Right renal pelvis (tissue), 4 donors: Measurements from ENCODE around the gene LTBP2. TPM values are rescaled to one million over a fixed set of nuclear protein-coding genes. Genes with fewer than 3 reads are reported as not detected.

ENCODE experiments used
- DNase-seq, 4 donors: peaks; one replicate each; pipeline ENCODE4 v3.0.0-alpha.2; 2013; ENCODE audit warnings: low read depth in 4 of 4, low spot score in 3 of 4, missing footprints in 1 of 4
- polyA plus RNA-seq, 4 donors: library from polyadenylated mRNA; unstranded; fragments of 120-200 nt; gene quantifications; one replicate each; pipeline ENCODE4 v1.2.1, GENCODE V29; 2013; ENCODE audit not compliant: insufficient read length in 4 of 4

Gene LTBP2
- polyA plus RNA-seq, 4 donors, result 3.3 to 7.4 (median 4.3) TPM

- no peak for DNase-seq
Measured at GRCh38 chr14:74614508-74615495, 2.8 kb upstream of the LTBP2 start.

DNA sequence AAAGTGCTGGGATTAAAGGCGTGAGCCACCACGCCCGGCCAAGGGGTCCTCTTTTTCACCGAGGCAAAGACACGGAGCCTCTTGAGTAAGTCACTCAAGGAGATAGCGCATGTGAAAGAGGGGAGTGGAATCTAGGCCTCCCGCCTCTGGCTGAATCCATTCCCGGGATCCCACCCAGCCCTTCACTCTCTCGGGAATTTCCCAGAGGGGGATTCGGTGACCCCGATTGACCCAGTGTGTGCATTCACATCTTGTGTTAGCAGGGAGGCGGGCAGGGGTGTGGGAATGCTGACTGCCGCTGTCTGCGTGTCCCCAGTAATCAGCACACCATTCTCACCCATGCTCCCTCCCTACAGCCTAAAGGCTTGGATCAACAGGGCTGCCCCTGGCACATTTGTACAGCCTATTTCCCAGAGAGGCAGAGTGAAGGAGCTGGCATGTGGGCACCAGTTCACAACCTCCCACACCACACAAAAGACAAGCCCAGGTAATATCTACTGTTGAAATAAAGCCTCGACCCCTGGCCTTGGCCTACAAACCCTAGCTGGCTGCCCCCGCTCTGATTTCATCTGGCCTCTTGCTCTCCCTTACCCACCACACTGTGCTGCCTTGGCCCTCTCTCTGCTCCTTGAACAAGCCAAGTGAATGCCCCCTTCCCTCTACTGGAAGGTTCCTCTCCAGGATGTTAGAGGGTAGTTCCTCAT is 1.3 kb upstream of the LTBP2 start:
- DNase-seq, result no peak

DNA sequence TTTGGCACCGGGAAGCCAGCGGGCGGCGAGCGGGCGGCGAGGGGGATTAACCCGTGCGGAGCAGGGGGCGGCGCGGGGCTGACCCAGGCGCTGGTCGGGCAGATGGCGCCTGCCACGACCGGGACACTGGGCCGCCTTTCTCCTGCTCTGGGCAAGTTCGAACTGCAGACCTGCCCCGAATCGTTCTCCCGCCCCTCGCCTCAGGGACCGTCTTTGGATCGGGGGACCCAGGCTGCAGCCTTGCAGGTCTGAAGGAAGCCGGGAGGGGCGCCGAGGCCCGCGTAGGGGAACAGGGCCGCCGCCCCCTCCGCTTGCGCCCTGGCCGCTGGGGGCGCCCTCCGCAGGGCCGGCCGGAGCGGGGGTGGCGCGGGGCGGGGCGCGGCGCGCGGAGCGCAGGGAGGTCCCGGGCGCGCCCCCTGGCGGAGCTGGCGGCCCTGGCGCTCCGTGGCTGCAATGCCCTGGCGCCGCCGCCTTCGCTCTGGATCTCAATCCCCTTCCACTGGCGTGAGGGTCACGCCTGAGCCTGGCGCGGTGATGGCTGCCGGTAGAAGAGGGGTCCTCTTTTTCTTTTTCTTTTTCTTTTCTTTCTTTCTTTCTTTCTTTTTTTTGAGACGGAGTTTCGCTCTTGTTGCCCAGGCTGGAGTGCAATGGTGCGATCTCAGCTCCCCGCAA is 449 bp upstream of the LTBP2 start:
- DNase-seq, result peak; percentile 40 to 58 (median 48)

GRCh38 chr14:74610866-74611649 is 979 bp downstream of the LTBP2 start:
- DNase-seq, result no peak

- no peak for DNase-seq
Measured at GRCh38 chr14:74610199-74610865, 1.7 kb downstream of the LTBP2 start.

- DNase-seq, result no peak
Measured at GRCh38 chr14:74609721-74610120, 2.3 kb downstream of the LTBP2 start.

GRCh38 chr14:74608959-74609611 is 3.0 kb downstream of the LTBP2 start:
- DNase-seq, result peak; percentile 53 to 76 (median 70)

- no peak for DNase-seq
Measured at GRCh38 chr14:74606727-74607126, 5.3 kb downstream of the LTBP2 start.

DNA sequence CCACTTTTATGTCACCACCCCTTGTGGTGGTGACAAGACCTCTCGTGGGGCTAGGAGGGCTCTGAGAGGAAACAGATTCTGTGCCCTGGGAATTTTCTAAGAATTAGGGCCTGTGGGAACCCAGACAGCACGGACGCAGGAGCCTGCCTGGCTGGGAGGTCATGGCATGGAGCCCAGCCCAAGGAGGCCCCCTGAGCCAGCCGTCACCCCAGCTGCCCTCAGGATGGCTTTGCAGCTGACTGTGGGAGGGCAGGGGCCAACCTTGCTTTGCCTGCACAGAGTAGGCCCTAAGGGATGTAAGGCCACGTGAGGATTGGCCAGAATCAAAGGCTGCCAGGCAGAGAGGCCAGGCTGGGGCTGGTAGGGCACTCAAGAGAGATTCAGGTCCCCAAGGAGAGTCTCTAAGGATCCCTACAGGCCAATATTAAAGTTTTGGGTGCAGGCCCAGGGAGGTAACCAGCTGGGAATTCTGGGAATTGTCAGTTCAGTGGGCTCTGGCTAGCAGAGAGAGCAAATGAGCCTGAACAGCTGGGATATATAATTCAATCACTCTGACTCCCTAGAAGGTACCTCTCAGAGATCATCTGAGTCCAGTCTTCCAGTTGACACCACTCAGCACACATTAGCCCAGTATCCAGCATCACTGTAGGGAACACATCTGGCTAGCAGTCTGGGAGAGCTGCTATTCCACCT is 6.4 kb downstream of the LTBP2 start:
- no peak for DNase-seq

DNA sequence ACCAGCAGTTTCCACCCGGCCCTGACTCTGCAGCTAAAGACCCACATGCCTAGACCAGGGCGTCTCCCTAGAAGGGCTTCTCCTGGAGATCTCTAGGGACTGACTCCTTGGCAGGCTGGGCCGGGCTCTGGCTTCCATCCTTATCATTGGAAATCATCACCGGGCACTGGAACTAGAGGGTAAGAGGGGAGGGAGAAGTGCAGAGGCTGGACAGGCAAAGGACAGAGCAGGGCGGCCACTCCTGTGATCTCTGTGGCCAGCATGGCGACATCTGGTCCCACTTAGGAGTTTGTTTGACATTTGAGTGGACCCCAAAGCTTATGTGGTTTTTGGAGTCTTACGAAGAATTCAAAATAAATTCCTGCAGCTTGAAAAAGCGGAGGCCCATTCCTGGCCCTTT is 7.1 kb downstream of the LTBP2 start:
- no peak for DNase-seq

- no peak for DNase-seq
Measured at GRCh38 chr14:74604157-74604556, 7.9 kb downstream of the LTBP2 start.

DNA sequence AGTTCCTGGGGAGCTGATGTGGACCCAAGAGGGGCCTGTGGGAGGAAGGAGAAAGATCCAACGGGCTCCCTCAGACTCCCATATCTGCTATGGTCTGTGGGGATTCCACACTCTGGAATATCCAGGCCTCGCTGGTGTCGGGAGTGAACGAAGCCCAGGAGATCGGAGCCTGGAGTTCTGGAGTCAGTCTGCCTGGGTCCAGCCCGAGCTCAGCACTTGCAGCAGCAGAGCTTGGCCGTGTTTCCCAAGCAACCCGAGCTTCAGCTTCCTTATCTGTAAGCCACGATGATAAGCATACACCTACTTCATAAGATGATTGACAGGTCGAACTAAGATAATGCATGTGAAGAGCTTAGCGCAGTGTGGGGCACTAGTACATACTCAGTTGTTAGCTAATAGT is 10.1 kb downstream of the LTBP2 start:
- DNase-seq, result no peak

DNA sequence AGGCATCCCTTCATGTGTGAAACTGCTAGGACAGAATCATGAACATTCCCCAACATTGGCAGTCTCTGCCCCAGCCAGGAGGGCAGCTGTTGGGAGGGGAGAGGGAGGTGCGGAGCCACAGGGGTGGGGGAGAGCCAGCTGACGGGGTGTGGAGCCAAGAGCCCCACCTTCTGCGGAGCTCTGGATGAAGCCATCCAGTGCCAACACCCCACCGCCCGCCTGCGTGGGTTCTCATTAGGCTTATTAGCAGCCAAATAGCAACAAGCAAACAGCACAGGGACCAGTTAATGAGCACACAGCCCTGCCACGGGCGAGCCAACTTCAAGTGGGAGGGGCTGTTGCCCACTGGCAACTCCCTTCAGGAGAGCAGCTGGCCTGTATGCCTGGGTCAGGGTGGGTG is 12.1 kb downstream of the LTBP2 start:
- DNase-seq, result no peak

- no peak for DNase-seq
Measured at GRCh38 chr14:74599321-74599761, 12.7 kb downstream of the LTBP2 start.

DNA sequence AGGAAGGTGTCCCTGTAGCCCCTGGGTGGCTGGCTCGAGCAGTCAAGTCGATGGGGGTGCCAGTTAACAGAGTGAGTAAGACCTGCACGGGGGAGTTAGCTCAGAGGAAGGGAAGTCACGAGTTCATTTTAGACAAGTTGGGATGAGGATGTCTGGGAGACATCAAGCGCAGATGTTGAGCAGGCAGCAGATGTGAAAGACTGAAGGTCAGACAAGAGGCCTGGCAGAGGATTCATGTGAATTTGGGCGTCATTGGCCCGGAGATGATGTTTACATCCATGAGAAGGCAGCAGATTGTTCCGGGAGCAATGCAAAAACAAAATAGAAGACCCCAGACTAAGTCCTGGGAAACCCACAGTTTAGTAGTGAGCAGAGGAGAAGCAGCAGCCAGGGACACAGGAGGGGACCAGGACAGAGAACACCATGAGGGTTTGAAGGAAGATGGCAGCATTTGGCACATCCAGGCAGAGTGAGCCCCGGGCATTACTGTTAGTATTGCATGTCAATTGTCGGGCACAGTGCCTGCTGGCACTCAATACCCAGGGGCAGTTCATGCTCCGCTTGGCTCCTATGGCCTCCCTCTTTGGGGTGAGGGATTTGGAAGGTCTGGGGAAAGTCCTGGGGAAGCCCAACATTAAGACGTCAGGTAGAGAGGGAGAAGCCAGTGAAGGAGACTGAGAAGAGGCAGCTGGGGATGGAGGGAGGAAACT is 15.1 kb downstream of the LTBP2 start:
- no peak for DNase-seq

GRCh38 chr14:74595006-74595735 is 16.9 kb downstream of the LTBP2 start:
- no peak for DNase-seq

- no peak for DNase-seq
Measured at GRCh38 chr14:74594606-74595005, 17.4 kb downstream of the LTBP2 start.
